HG02840 (cell line): Measurements from ENCODE around the gene KCNH2.
"Not testable (repeated sequence)": the region's sequence is repeated elsewhere in the genome, so short reads cannot be mapped to it uniquely, and the experiment has no call there.

Source experiments
- ATAC-seq: cut with Tn5 transposase; IDR thresholded peaks from one replicate; pipeline ENCODE4 v1.9.1; 2021; ENCODE audit warnings: mild to moderate bottlenecking, moderate library complexity, moderate number of reproducible peaks; ENCODE audit not compliant: unreplicated experiment, low FRiP score

The KCNH2 gene

GRCh38 chr7:150911590-150912267 is 66.4 kb downstream of the KCNH2 start:
- no peak for ATAC-seq

GRCh38 chr7:150910996-150911422 is 67.1 kb downstream of the KCNH2 start:
- ATAC-seq = no peak

GRCh38 chr7:150910305-150910995 is 67.7 kb downstream of the KCNH2 start:
- ATAC-seq = not testable (repeated sequence)

- ATAC-seq = no peak
Observed at GRCh38 chr7:150909200-150909995, 68.7 kb downstream of the KCNH2 start.

GRCh38 chr7:150908173-150908572 is 69.9 kb downstream of the KCNH2 start:
- no peak for ATAC-seq

- ATAC-seq = no peak
Observed at GRCh38 chr7:150904011-150904909, 73.9 kb downstream of the KCNH2 start.

GRCh38 chr7:150903606-150904005 is 74.5 kb downstream of the KCNH2 start:
- ATAC-seq = no peak

GRCh38 chr7:150902078-150903033 is 75.8 kb downstream of the KCNH2 start:
- no peak for ATAC-seq

- ATAC-seq = no peak
Observed at GRCh38 chr7:150901160-150902035, 76.7 kb downstream of the KCNH2 start.

- no peak for ATAC-seq
Observed at GRCh38 chr7:150900675-150901074, 77.4 kb downstream of the KCNH2 start.

- no peak for ATAC-seq
Observed at GRCh38 chr7:150898475-150899011, 79.6 kb downstream of the KCNH2 start.

GRCh38 chr7:150897502-150898474 is 80.3 kb downstream of the KCNH2 start:
- ATAC-seq = peak; percentile 72

- no peak for ATAC-seq
Observed at GRCh38 chr7:150896562-150897209, 81.4 kb downstream of the KCNH2 start.

- ATAC-seq = no peak
Observed at GRCh38 chr7:150895809-150896208, 82.3 kb downstream of the KCNH2 start.
